Measurements from ENCODE around the gene FAM174C. TPM values are rescaled to one million over a fixed set of nuclear protein-coding genes. Genes with fewer than 3 reads are reported as not detected.
A peak's percentile ranks its signal among the peaks of the same experiment; 100 is the strongest.

Gene FAM174C
- total and polyA plus RNA-seq, 2 of the 8 experiments (the other 6 are each of a cell fraction or from before 2014, with no cell fraction given), result 44.5 to 125 TPM

DNA sequence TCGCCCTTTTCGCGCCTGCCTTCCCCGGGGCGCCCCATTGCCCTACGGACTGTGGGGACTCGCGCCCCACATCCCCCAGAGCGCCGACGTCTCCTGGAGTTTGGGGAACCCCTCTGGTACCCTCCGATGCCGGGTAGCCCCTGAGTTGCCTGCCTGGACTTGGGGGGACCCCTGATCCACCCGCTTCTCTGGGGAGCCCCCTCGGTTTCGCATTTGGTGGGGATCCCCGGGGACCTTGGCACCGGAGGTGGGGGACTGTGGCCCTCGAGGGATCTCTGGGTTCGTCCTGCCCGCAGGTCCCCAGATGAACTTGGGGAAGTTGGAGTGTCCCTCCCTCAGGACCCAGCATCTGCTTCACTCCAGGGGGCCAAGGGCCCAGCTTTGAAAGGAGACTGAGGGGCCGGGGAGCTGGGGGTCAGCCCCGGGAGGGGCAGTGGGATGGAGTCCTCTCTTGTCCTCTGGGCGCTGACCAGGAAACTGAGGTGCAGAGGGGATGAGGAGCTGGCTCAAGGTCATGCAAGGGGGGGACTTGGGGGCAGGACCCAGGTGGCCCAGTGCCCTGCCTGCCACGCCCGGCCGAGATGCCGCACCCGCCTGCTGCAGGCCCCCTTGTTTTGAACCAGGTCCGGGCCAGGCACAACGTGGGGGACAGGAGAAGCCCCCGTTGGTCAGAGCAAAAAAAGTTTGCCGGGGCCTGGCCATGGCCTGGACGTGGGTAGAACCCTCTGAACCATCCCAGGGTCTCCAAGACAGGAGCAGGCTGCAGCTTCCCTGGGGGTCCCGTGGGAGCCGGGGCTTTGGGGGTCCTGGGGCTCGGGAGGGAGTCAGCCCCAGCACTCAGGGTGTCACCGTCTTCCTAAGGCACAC lies 11.4 kb downstream of the FAM174C start:
- CTCF ChIA-PET (ENCODE audit: partially characterized antibody), result interaction anchor here (1.1 kb wide), 1 partner anchor 29 kb away, joined by 3 read pairs; no protein-coding TSS in a partner anchor
- Histone ChIP-seq H2BK20ac (ENCODE audit: low read length) (no peak overlapping the region), H2AFZ (ENCODE audit: low read length) (no peak overlapping the region), H3K23ac (ENCODE audit: insufficient read length) (no peak overlapping the region), H4K5ac (ENCODE audit: insufficient read length, low read depth, low read length) (no peak overlapping the region), H3K9me3 (ENCODE audit: insufficient read depth in 2 of 2, low read depth in 1 of 2, low read length in 1 of 2) (no peaks in the 10 kb centered on the region), H3K79me2 (ENCODE audit: control insufficient read depth in 1 of 2, insufficient read depth in 2 of 2, low read length in 2 of 2) (no peaks in the 10 kb centered on the region), H2BK12ac (ENCODE audit: low read depth, low read length) (no peak overlapping the region), H3K27me3 (replicated peaks in 1 of 4; ENCODE audit: control insufficient read depth in 3 of 4, extremely low read depth in 1 of 4, insufficient read depth in 3 of 4, low read length in 3 of 4) (peaks cover 0 to 21% (median 12%) of the 10 kb centered on the region in 4 experiments; a peak in 5 of 7 replicates), H3K9ac (replicated peaks in 1 of 4; ENCODE audit: extremely low read depth in 1 of 4, low read depth in 3 of 4, low read length in 3 of 4) (no peak overlapping the region), H3K36me3 (ENCODE audit: control insufficient read depth in 2 of 4, insufficient read depth in 4 of 4, low read length in 3 of 4) (no peaks in the 10 kb centered on the region), H3K4ac (replicated peaks; ENCODE audit: insufficient read length, low read depth, low read length) (no peak overlapping the region), H3K4me3 (ENCODE audit: extremely low read depth in 1 of 4, insufficient read depth in 2 of 4, low read depth in 3 of 4, low read length in 4 of 4) (peak overlapping the region; percentile 47 to 67 (median 49)), H4K91ac (replicated peaks; ENCODE audit: insufficient read length, low read length) (no peak overlapping the region), H2BK5ac (ENCODE audit: low read depth, low read length) (no peak overlapping the region), H3K79me1 (ENCODE audit: low read depth, low read length) (no peaks in the 10 kb centered on the region), H2BK15ac (ENCODE audit: low read length) (no peak overlapping the region), H3K23me2 (ENCODE audit: low read depth, low read length) (peaks cover 5% of the 10 kb centered on the region; the same call in 1 of the 2 replicates), H4K8ac (ENCODE audit: extremely low read depth, insufficient read depth, low read length) (peak overlapping the region; percentile 79), H2BK120ac (replicated peaks; ENCODE audit: low read depth, low read length) (no peak overlapping the region), H3K4me1 (replicated peaks in 1 of 4; ENCODE audit: control insufficient read depth in 3 of 4, insufficient read depth in 4 of 4, low read length in 3 of 4) (peaks cover 0 to 21% (median 9%) of the 10 kb centered on the region in 4 experiments; a peak in 5 of 7 replicates), H3K18ac (ENCODE audit: extremely low read depth, low read length) (no peak overlapping the region), H3K4me2 (ENCODE audit: insufficient read depth in 1 of 2, low read depth in 2 of 2, low read length in 2 of 2) (peak overlapping the region; percentile 32 to 79; a peak in 3 of 4 replicates), H3K56ac (replicated peaks; ENCODE audit: insufficient read length, low read depth, low read length) (peak overlapping the region; percentile 16), H3K27ac (ENCODE audit: low read depth, low read length) (no peak overlapping the region), H3K14ac (ENCODE audit: insufficient read length) (no peak overlapping the region), H4K20me1 (replicated peaks in 1 of 2; ENCODE audit: control insufficient read depth in 1 of 2, insufficient read depth in 2 of 2, low read length in 2 of 2) (peaks cover 0 to 4% of the 10 kb centered on the region in 2 experiments), H2AK5ac (ENCODE audit: low read depth, low read length) (no peak overlapping the region)
- FAIRE-seq (no peak), DNase-seq (ENCODE audit: low read depth in 1 of 2, low spot score in 2 of 2) (no peak)
- POLR2A ChIA-PET (ENCODE audit: partially characterized antibody), result interaction anchor here (0.8 to 2.2 kb wide), 8 partner anchors 14 to 84 kb away, joined by 3 to 11 read pairs (median 4); partner anchors contain the start of genes CIRBP and MIDN
- WGBS, 2 experiments (ENCODE audit: extremely low coverage in 1 of 2, insufficient coverage in 1 of 2, insufficient read length in 1 of 2, insufficient replicate concordance in 2 of 2, low coverage in 1 of 2, low lambda C conversion rate in 2 of 2, missing lambda C conversion rate in 1 of 2), result 55% methylated on average over 30 of the region's 38 CpGs; no CpG with 5 or more reads in 1 of the 2 experiments
- no peak for TF ChIP-seq EZH2 (IDR thresholded peaks at IDR 0.05; ENCODE audit: low read depth, low read length, severe bottlenecking)
- no peak for TF ChIP-seq SP2 (IDR thresholded peaks at IDR 0.05; ENCODE audit: low read length)
- no peak for TF ChIP-seq HDAC2 (IDR thresholded peaks at IDR 0.05; ENCODE audit: borderline replicate concordance in 1 of 2, low read depth in 2 of 2, low read length in 2 of 2)
- TF ChIP-seq, protein P1, sequence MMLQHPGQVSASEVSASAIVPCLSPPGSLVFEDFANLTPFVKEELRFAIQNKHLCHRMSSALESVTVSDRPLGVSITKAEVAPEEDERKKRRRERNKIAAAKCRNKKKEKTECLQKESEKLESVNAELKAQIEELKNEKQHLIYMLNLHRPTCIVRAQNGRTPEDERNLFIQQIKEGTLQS (IDR thresholded peaks at IDR 0.05; ENCODE audit: insufficient read depth, low read depth, low read length), result no peak
- no peak for TF ChIP-seq CEBPB (IDR thresholded peaks at IDR 0.05; ENCODE audit: low read depth, low read length)
- TF ChIP-seq, protein P2, sequence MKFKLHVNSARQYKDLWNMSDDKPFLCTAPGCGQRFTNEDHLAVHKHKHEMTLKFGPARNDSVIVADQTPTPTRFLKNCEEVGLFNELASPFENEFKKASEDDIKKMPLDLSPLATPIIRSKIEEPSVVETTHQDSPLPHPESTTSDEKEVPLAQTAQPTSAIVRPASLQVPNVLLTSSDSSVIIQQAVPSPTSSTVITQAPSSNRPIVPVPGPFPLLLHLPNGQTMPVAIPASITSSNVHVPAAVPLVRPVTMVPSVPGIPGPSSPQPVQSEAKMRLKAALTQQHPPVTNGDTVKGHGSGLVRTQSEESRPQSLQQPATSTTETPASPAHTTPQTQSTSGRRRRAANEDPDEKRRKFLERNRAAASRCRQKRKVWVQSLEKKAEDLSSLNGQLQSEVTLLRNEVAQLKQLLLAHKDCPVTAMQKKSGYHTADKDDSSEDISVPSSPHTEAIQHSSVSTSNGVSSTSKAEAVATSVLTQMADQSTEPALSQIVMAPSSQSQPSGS (IDR thresholded peaks at IDR 0.05; ENCODE audit: low read length), result no peak
- no peak for TF ChIP-seq EGR1 (IDR thresholded peaks at IDR 0.05; ENCODE audit: borderline replicate concordance, low read depth, low read length)
- no peak for TF ChIP-seq CHD2 (IDR thresholded peaks at IDR 0.05; ENCODE audit: low read length)
- no peak for TF ChIP-seq BACH1 (IDR thresholded peaks at IDR 0.05; ENCODE audit: low read length)

Measured in H1 (cell line).